PC-3 (cell line): ENCODE results near the gene SYNGR2. TPM values are rescaled to one million over a fixed set of nuclear protein-coding genes. Genes with fewer than 3 reads are reported as not detected.

ENCODE experiments used
- ATAC-seq: fragments of 200-7000 bp; cut with Tn5 transposase; 2 replicates; pipeline ENCODE4 v1.9.1; 2020; ENCODE audit warnings: mild to moderate bottlenecking, moderate library complexity
- BruUV-seq: library from RNA; stranded (reverse); fragments of 400-500 nt; replicated peaks from 2 replicates; lab custom pipeline; 2021; lab: Mats Ljungman, UMichigan
- CTCF ChIA-PET: fragments of 300-600 bp; sonication (Branson Sonifier 250); formaldehyde crosslinking; loops from one replicate; lab custom pipeline; 2022; ENCODE audit warnings: antibody characterized with exemption; lab: Charles Lee
- POLR2A ChIA-PET: fragments of 300-600 bp; sonication (Branson Sonifier 250); formaldehyde crosslinking; loops from one replicate; lab custom pipeline; 2022; ENCODE audit warnings: antibody characterized with exemption; ENCODE audit not compliant: unreplicated experiment; lab: Charles Lee
- DNase-seq: peaks from one replicate; pipeline ENCODE4 v3.0.0-alpha.2; 2015
- H2AFZ ChIP-seq: fragments of 300-600 bp; sonication (generic); 2 replicates; pipeline ENCODE4 v1.6.0; 2016; ENCODE audit warnings: antibody characterized with exemption, low read length
- H3F3A ChIP-seq: fragments of 300-600 bp; sonication (generic); one replicate; pipeline ENCODE4 v1.6.0; 2017; ENCODE audit warnings: antibody characterized with exemption, low read length, control low read depth, mild to moderate bottlenecking; ENCODE audit not compliant: unreplicated experiment
- H3K27ac ChIP-seq: fragments of 300-600 bp; sonication (generic); 2 replicates; pipeline ENCODE4 v1.5.1; 2016; ENCODE audit warnings: mild to moderate bottlenecking, low read length
- H3K27me3 ChIP-seq: fragments of 300-600 bp; sonication (generic); 2 replicates; pipeline ENCODE4 v1.6.1; 2016; ENCODE audit warnings: low read length, mixed read lengths
- H3K36me3 ChIP-seq: fragments of 300-600 bp; sonication (generic); 2 replicates; pipeline ENCODE4 v1.6.1; 2016; ENCODE audit warnings: low read depth, mixed run types, low read length, mixed read lengths
- H3K4me1 ChIP-seq: fragments of 300-600 bp; sonication (generic); 2 replicates; pipeline ENCODE4 v1.5.1; 2016; ENCODE audit warnings: low read length; ENCODE audit not compliant: insufficient read depth
- H3K4me2 ChIP-seq: fragments of 300-600 bp; sonication (generic); 2 replicates; pipeline ENCODE4 v1.6.0; 2016; ENCODE audit warnings: low read length
- H3K4me3 ChIP-seq: fragments of 300-600 bp; sonication (generic); 2 replicates; pipeline ENCODE4 v1.5.1; 2016; ENCODE audit warnings: mild to moderate bottlenecking, low read length, mixed read lengths
- H3K79me2 ChIP-seq: fragments of 300-600 bp; sonication (generic); 2 replicates; pipeline ENCODE4 v1.6.1; 2017; ENCODE audit warnings: low read length, mixed read lengths
- H3K9ac ChIP-seq: fragments of 300-600 bp; sonication (generic); 2 replicates; pipeline ENCODE4 v1.6.0; 2016; ENCODE audit warnings: mild to moderate bottlenecking, low read length
- H3K9me2 ChIP-seq: fragments of 300-600 bp; sonication (generic); replicated peaks from 2 replicates; pipeline ENCODE4 v1.6.1; 2016; ENCODE audit warnings: mixed run types, low read length, mixed read lengths
- H3K9me3 ChIP-seq: fragments of 300-600 bp; sonication (generic); 2 replicates; pipeline ENCODE4 v1.6.1; 2016; ENCODE audit warnings: low read length, mixed read lengths
- H4K20me1 ChIP-seq: fragments of 300-600 bp; sonication (generic); 2 replicates; pipeline ENCODE4 v1.6.1; 2016; ENCODE audit warnings: low read length, mixed read lengths
- CTCF ChIP-seq: fragments of 300-600 bp; sonication (generic); conservative IDR thresholded peaks from 2 replicates; pipeline ENCODE4 v1.5.1; 2017; ENCODE audit warnings: antibody characterized with exemption, low read depth, mild to moderate bottlenecking, low read length
- EZH2 ChIP-seq: fragments of 300-600 bp; sonication (generic); IDR thresholded peaks from one replicate; pipeline ENCODE4 v1.6.1; 2017; ENCODE audit warnings: antibody characterized with exemption, mild to moderate bottlenecking, low read length; ENCODE audit not compliant: unreplicated experiment
- EZH2phosphoT487 ChIP-seq: fragments of 300-600 bp; sonication (generic); IDR thresholded peaks from 2 replicates; pipeline ENCODE4 v1.6.1; 2018; ENCODE audit warnings: mild to moderate bottlenecking, antibody characterized with exemption, low read length, borderline replicate concordance
- intact Hi-C: fragments of 100-400 bp; cut with micrococcal nuclease; formaldehyde crosslinking; loops from 2 replicates; pipeline ENCODE4 v1.9.0; 2023
- total RNA-seq: library from RNA; depleted of rRNA; stranded (reverse); fragments of >200 nt; gene quantifications from 2 replicates; pipeline ENCODE4 v1.2.3, GENCODE V29; 2014

SYNGR2 gene
- total RNA-seq, 1 experiment from 2014 or later, result 213 TPM

- ChIA-PET POLR2A (no interaction called here), CTCF (no interaction called here)
- H3K4me1 ChIP-seq, result peaks cover 41% of the 10 kb centered on the region
- H3K79me2 ChIP-seq, result no peaks in the 10 kb centered on the region
- H3K9me3 ChIP-seq, result no peaks in the 10 kb centered on the region
- intact Hi-C loops, result no loop called here
- TF ChIP-seq EZH2phosphoT487 (no peak), EZH2 (no peak), CTCF (no peak)
- H4K20me1 ChIP-seq, result no peaks in the 10 kb centered on the region
- no peak overlapping the region for H3K4me2 ChIP-seq
- ATAC-seq (no peak), DNase-seq (no peak)
- H3K36me3 ChIP-seq, result no peaks in the 10 kb centered on the region
- no peak overlapping the region for H2AFZ ChIP-seq
- BruUV-seq, result no TSS peak
- H3K9me2 ChIP-seq, result no peaks in the 10 kb centered on the region
- H3K27me3 ChIP-seq, result no peaks in the 10 kb centered on the region
- no peaks in the 10 kb centered on the region for H3F3A ChIP-seq
- no peak overlapping the region for H3K4me3 ChIP-seq
- no peak overlapping the region for H3K9ac ChIP-seq
- H3K27ac ChIP-seq, result no peak overlapping the region
These were observed 21.5 kb upstream of the SYNGR2 start for GRCh38 chr17:78146881-78147280.

GRCh38 chr17:78147315-78147998, 20.9 kb upstream of the SYNGR2 start:
- DNase-seq, result no peak
- Histone ChIP-seq H3F3A (no peaks in the 10 kb centered on the region), H4K20me1 (no peaks in the 10 kb centered on the region), H3K9me3 (no peaks in the 10 kb centered on the region), H3K27me3 (no peaks in the 10 kb centered on the region), H3K79me2 (no peaks in the 10 kb centered on the region), H3K9me2 (no peaks in the 10 kb centered on the region), H3K4me3 (no peak overlapping the region), H3K4me2 (no peak overlapping the region), H3K4me1 (peaks cover 38% of the 10 kb centered on the region), H2AFZ (no peak overlapping the region), H3K9ac (no peak overlapping the region), H3K27ac (no peak overlapping the region), H3K36me3 (no peaks in the 10 kb centered on the region)
- ATAC-seq, result no peak
- no TSS peak for BruUV-seq
- ChIA-PET CTCF (no interaction called here), POLR2A (interaction anchor here (0.6 kb wide), 1 partner anchor 681 kb away, joined by 3 read pairs; no protein-coding TSS in a partner anchor)
- intact Hi-C loops, result no loop called here
- TF ChIP-seq EZH2 (no peak), EZH2phosphoT487 (no peak), CTCF (no peak)

GRCh38 chr17:78148286-78149016, 19.9 kb upstream of the SYNGR2 start:
- ChIA-PET POLR2A (interaction anchor here (0.6 kb wide), 1 partner anchor 682 kb away, joined by 3 read pairs; no protein-coding TSS in a partner anchor), CTCF (interaction anchor here (0.6 kb wide), 1 partner anchor 38 kb away, joined by 3 read pairs; no protein-coding TSS in a partner anchor)
- Histone ChIP-seq H3K9me3 (no peaks in the 10 kb centered on the region), H3K27me3 (no peaks in the 10 kb centered on the region), H2AFZ (no peak overlapping the region), H3K4me2 (no peak overlapping the region), H4K20me1 (no peaks in the 10 kb centered on the region), H3F3A (no peaks in the 10 kb centered on the region), H3K4me3 (no peak overlapping the region), H3K9ac (no peak overlapping the region), H3K9me2 (no peaks in the 10 kb centered on the region), H3K27ac (no peak overlapping the region), H3K36me3 (no peaks in the 10 kb centered on the region), H3K4me1 (peaks cover 32% of the 10 kb centered on the region), H3K79me2 (no peaks in the 10 kb centered on the region)
- TF ChIP-seq EZH2 (no peak), EZH2phosphoT487 (no peak), CTCF (no peak)
- no TSS peak for BruUV-seq
- ATAC-seq (no peak), DNase-seq (no peak)
- intact Hi-C loops, result no loop called here
